Coronary artery (tissue), 2 donors: ENCODE data around the gene AZU1.

Source experiments
- DNase-seq: peaks from one replicate; pipeline ENCODE4 v3.0.0-alpha.2; 2017; ENCODE audit warnings: low spot score
- H3K27ac ChIP-seq, 2 donors: fragments of 200-600 bp; sonication (generic); one replicate each; pipeline ENCODE4 v1.5.1; 2016 to 2019
- H3K4me3 ChIP-seq: fragments of 200-600 bp; sonication (generic); 2 replicates; pipeline ENCODE4 v1.5.1; 2016; ENCODE audit warnings: mild to moderate bottlenecking, moderate library complexity
- TF ChIP-seq, protein P1 (sequence below): fragments of 200-600 bp; sonication (generic); IDR thresholded peaks from one replicate; pipeline ENCODE4 v1.5.1; 2019; ENCODE audit warnings: antibody characterized with exemption

The AZU1 gene, protein sequence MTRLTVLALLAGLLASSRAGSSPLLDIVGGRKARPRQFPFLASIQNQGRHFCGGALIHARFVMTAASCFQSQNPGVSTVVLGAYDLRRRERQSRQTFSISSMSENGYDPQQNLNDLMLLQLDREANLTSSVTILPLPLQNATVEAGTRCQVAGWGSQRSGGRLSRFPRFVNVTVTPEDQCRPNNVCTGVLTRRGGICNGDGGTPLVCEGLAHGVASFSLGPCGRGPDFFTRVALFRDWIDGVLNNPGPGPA

DNA sequence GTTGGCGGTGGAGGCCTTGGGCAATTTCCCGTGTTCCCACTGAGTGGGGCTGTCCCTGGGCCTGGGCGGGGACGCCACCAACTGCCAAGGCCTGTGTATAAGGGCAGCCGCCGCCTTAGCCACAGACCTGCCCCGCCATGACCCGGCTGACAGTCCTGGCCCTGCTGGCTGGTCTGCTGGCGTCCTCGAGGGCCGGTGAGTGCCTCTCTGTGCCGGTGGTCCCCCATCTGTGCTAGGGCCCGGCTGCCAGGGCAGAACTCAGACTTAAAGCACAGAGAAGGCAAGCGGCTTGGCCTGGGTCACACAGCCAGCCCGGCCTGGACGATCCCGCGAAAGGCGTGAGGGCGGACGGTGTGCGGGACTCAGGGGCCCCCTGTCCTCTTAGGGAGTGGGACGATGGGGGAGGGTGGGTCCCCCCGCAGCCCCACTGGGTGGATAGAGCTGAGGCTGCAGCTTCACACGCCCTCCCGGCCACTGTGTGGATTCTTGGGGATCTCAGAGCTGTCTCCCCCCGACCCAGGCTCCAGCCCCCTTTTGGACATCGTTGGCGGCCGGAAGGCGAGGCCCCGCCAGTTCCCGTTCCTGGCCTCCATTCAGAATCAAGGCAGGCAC, at the start of gene AZU1:
Gene AZU1, plus strand, starts transcription at position 128 of the 612 bp plus-strand sequence. Its CDS starts 10 bp downstream, at position 138.
- H3K4me3 ChIP-seq: no peak within 1 kb of the TSS
- DNase-seq: no peak
- no peak within 1 kb of the TSS for H3K27ac ChIP-seq
- TF ChIP-seq, protein P1, sequence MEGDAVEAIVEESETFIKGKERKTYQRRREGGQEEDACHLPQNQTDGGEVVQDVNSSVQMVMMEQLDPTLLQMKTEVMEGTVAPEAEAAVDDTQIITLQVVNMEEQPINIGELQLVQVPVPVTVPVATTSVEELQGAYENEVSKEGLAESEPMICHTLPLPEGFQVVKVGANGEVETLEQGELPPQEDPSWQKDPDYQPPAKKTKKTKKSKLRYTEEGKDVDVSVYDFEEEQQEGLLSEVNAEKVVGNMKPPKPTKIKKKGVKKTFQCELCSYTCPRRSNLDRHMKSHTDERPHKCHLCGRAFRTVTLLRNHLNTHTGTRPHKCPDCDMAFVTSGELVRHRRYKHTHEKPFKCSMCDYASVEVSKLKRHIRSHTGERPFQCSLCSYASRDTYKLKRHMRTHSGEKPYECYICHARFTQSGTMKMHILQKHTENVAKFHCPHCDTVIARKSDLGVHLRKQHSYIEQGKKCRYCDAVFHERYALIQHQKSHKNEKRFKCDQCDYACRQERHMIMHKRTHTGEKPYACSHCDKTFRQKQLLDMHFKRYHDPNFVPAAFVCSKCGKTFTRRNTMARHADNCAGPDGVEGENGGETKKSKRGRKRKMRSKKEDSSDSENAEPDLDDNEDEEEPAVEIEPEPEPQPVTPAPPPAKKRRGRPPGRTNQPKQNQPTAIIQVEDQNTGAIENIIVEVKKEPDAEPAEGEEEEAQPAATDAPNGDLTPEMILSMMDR: no peak

DNA sequence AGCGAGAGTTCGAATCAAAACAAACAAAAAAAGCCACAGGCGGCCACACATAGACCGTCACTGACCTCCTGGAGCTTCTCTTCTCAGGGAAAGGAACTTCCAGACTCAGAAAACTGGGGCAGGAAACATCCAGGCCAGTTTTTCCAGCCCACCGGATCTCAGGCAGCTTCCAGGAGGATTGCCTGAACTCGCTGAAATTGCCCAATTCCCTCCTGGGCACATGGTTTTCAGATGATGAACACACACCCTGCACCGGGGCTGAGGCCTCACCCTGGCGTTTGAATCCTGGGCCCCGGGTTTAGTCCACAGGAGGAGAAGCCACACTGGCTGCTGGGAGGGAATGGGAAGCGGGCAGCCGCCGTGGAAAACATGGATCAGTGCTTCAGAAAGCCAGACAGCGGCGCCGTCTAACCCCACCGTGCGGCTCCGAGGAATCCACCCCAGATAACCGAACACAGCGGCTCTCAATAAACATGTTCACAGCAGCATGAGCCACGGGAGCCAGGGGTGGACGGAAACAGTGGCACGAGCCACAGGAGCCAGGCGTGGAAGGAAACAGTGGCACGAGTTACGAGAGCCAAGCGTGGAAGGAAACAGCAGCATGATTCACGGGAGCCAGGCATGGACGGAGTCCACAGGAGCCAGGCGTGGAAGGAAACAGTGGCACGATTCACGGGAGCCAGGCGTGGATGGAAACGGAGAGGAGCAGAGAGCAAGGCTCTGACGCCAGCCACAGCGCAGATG, 48.6 kb upstream of the AZU1 start:
- TF ChIP-seq, protein P1: no peak
- DNase-seq: no peak
- Histone ChIP-seq H3K27ac (peak overlapping the region in 1 of 2 donors; percentile 77), H3K4me3 (peak overlapping the region; percentile 22)

DNA sequence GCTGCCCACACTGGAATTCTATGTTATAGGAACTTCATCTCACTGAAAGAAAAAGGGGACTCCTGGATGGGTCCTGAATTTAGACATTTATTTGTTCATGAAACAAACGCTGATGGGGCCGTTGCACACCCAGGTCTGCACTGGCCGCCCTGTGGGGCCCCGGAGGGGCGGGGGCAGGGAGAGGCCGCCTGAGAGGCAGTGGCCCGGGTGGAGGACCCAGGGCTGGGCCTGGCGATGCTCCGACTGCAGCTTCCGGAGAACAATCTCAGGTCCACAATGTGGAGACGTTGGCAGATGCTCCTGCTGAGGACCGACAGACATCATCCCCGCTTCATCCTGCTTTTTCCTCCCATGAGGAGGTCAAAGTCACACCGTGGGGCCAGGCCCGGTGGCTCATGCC, 46.7 kb upstream of the AZU1 start:
- no peak for DNase-seq
- Histone ChIP-seq H3K4me3 (no peak overlapping the region), H3K27ac (no peak overlapping the region)

DNA sequence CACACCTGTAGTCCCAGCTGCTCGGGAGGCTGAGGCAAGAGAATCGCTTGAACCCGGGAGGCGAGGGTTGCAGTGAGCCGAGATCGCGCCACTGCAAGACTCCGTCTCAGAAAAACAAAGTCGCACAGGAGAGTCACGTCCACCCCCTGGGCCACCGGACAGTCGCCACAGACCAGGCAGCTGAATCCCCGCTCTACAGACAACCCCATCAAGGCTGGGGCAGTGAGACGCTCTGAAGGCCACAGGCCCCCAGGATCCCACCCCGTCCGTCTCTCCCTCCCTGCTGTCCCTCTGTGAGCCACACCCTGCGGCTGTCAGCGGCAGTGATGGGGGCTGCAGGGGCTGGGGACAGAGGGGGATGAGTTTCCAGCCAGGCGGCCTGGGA, 45.8 kb upstream of the AZU1 start:
- peak overlapping the region in 1 of 2 donors; percentile 56 for H3K27ac ChIP-seq
- H3K4me3 ChIP-seq: peak overlapping the region; percentile 50
- TF ChIP-seq, protein P1: no peak
- no peak for DNase-seq

More for the DNA sequence above, 46.7 kb upstream of the AZU1 start:
- TF ChIP-seq, protein P1: no peak

DNA sequence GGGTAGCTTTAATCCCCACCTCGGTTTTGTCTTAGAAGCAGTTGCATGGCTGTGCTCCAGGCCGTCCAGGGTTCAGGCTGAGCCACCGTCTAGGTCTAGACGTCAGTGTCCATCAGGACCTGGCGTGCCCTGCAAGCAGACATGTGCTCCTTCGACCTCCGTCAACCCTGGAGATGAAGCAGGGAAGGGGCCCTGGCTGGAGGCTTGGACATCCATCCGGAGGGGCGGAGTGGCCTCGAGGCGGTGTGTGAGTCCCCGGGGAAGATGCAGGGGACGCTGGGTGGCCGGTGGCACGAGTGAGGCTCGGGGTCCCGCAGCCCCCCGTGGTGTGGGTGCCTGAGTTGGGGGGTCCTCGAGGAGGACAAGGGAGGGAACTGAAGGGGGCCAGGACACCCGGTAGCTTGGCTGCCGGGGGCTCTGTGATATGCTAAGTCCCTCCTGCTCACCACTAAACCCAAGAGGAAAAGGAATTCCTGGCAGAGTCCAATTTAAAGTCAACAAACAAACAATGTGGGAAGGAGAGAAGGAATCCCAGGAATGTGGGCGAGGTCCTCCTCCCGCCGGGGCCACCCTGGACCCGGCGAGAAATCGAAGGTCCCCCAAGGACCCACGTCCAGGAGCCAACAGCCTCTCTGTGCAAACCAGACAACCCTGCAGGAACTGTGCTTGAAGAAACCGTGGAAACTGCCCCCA, 45.3 kb upstream of the AZU1 start:
- Histone ChIP-seq H3K27ac (peak overlapping the region; percentile 14 to 56), H3K4me3 (peak overlapping the region; percentile 50)
- TF ChIP-seq, protein P1: no peak
- no peak for DNase-seq

DNA sequence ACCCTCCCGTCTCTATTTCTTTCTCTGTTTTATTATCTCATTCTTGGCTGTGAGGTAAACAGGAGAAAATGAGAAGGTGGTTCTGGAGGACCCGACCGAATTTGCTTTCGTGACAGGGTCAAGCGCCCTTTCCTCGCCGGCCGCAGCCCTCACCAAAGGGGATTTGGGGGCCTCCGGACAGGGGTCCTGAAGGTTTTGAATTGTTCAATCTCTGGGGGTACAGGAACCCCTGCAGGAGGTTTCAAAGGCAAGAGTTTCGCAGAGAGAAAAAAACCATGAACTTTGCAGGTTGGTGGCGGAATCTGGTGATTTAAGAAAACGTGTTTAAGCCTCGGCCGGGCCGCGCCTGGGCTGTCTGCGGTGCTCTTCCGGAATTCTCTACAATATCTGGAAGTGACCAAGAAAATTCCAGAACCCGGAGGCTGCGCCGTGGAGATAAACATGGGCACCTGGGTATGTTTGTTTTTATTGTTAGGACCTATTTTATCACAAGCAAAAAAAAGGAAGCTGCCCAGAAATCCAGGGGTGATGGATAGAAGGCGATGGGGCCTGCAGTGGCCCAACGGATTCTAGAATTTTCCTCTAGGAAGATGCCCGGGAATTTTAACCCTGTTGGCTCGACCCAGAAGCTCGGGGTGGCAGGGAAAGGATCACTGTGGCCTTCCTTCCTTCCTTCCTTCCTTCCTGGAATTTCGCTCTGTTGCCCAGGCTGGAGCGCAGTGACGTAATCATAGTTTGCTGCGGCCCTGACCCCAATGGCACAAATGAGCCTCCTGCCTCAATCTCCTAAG, 44.6 kb upstream of the AZU1 start:
- DNase-seq: no peak
- TF ChIP-seq, protein P1: no peak
- H3K27ac ChIP-seq: peak overlapping the region; percentile 14 to 56
- peak overlapping the region; percentile 50 for H3K4me3 ChIP-seq
